ENCODE results near the gene SERPINB13.
"Not testable (repeated sequence)": the region's sequence is repeated elsewhere in the genome, so short reads cannot be mapped to it uniquely, and the experiment has no call there.

The SERPINB13 gene

GRCh38 chr18:63624863-63625262, 37.7 kb downstream of the SERPINB13 start:
- TF ChIP-seq YY1 (IDR thresholded peaks at IDR 0.05; ENCODE audit: low read depth): no peak
- no peak for TF ChIP-seq TEAD4 (IDR thresholded peaks at IDR 0.05)
- no peak for TF ChIP-seq RAD21 (IDR thresholded peaks at IDR 0.05; ENCODE audit: low read depth)
- no peak for TF ChIP-seq EGR1 (IDR thresholded peaks at IDR 0.05)
- no peak for TF ChIP-seq NFIC (IDR thresholded peaks at IDR 0.05)

GRCh38 chr18:63626431-63626830, 39.3 kb downstream of the SERPINB13 start:
- TF ChIP-seq MAX (IDR thresholded peaks at IDR 0.05) (no peak), NFIC (IDR thresholded peaks at IDR 0.05) (no peak), RAD21 (IDR thresholded peaks at IDR 0.05; ENCODE audit: low read depth) (no peak)

- TF ChIP-seq EGR1 (IDR thresholded peaks at IDR 0.05): no peak
- TF ChIP-seq REST (IDR thresholded peaks at IDR 0.05; ENCODE audit: low read depth): no peak
- no peak for TF ChIP-seq YY1 (IDR thresholded peaks at IDR 0.05; ENCODE audit: low read depth)
- no peak for TF ChIP-seq MAX (IDR thresholded peaks at IDR 0.05)
- TF ChIP-seq TCF12 (IDR thresholded peaks at IDR 0.05; ENCODE audit: low read depth): no peak
- TF ChIP-seq ZBTB7A (IDR thresholded peaks at IDR 0.05; ENCODE audit: low read depth): no peak
- no peak for TF ChIP-seq RAD21 (IDR thresholded peaks at IDR 0.05; ENCODE audit: low read depth)
- TF ChIP-seq EP300 (IDR thresholded peaks at IDR 0.05; ENCODE audit: borderline replicate concordance): no peak
- no peak for TF ChIP-seq CREB1 (IDR thresholded peaks at IDR 0.05; ENCODE audit: low read depth)
- no peak for TF ChIP-seq NFIC (IDR thresholded peaks at IDR 0.05)
- TF ChIP-seq USF1 (IDR thresholded peaks at IDR 0.05): no peak
- no peak for TF ChIP-seq TEAD4 (IDR thresholded peaks at IDR 0.05)
- TF ChIP-seq TAF1 (IDR thresholded peaks at IDR 0.05; ENCODE audit: low read depth): no peak
- TF ChIP-seq FOXM1 (IDR thresholded peaks at IDR 0.05; ENCODE audit: borderline replicate concordance, low read depth): no peak
- no peak for TF ChIP-seq CEBPB (IDR thresholded peaks at IDR 0.05)
Observed at GRCh38 chr18:63627819-63628218, 40.7 kb downstream of the SERPINB13 start.

- TF ChIP-seq CREB1 (IDR thresholded peaks at IDR 0.05; ENCODE audit: low read depth): no peak
- no peak for TF ChIP-seq EGR1 (IDR thresholded peaks at IDR 0.05)
- TF ChIP-seq REST (IDR thresholded peaks at IDR 0.05; ENCODE audit: low read depth): no peak
- TF ChIP-seq EP300 (IDR thresholded peaks at IDR 0.05; ENCODE audit: borderline replicate concordance): no peak
- TF ChIP-seq MAX (IDR thresholded peaks at IDR 0.05): no peak
Observed at GRCh38 chr18:63637703-63638102, 50.6 kb downstream of the SERPINB13 start.

- not testable (repeated sequence) for TF ChIP-seq MAX (IDR thresholded peaks at IDR 0.05); RAD21 (IDR thresholded peaks at IDR 0.05; ENCODE audit: low read depth); TAF1 (IDR thresholded peaks at IDR 0.05; ENCODE audit: low read depth)
Observed at GRCh38 chr18:63644142-63644541, 57.0 kb downstream of the SERPINB13 start, which contains the start of gene SERPINB4. Gene SERPINB4 (minus strand): TSS chr18:63644256. CDS start chr18:63643577, 679 bp downstream.

- no peak for TF ChIP-seq NFIC (IDR thresholded peaks at IDR 0.05)
- no peak for TF ChIP-seq YY1 (IDR thresholded peaks at IDR 0.05; ENCODE audit: low read depth)
- no peak for TF ChIP-seq ZBTB7A (IDR thresholded peaks at IDR 0.05; ENCODE audit: low read depth)
Observed at GRCh38 chr18:63646936-63647335, 59.8 kb downstream of the SERPINB13 start.

GRCh38 chr18:63648241-63648640, 61.1 kb downstream of the SERPINB13 start:
- no peak for TF ChIP-seq EP300 (IDR thresholded peaks at IDR 0.05; ENCODE audit: borderline replicate concordance)

Measured in Ishikawa (cell line).